Stimulated activated CD8-positive, alpha-beta memory T cell treated with anti-CD3 and anti-CD28 coated beads, Interleukin-15, amount 100 ng/mL, for 4 hours (primary cell): ENCODE results near the gene OSBPL5.

Experiments used
- DNase-seq, 2 donors: peaks; one replicate each; pipeline ENCODE4 v3.0.0-alpha.2; 2020; ENCODE audit warnings: low read depth in 2 of 2

OSBPL5 gene

DNA sequence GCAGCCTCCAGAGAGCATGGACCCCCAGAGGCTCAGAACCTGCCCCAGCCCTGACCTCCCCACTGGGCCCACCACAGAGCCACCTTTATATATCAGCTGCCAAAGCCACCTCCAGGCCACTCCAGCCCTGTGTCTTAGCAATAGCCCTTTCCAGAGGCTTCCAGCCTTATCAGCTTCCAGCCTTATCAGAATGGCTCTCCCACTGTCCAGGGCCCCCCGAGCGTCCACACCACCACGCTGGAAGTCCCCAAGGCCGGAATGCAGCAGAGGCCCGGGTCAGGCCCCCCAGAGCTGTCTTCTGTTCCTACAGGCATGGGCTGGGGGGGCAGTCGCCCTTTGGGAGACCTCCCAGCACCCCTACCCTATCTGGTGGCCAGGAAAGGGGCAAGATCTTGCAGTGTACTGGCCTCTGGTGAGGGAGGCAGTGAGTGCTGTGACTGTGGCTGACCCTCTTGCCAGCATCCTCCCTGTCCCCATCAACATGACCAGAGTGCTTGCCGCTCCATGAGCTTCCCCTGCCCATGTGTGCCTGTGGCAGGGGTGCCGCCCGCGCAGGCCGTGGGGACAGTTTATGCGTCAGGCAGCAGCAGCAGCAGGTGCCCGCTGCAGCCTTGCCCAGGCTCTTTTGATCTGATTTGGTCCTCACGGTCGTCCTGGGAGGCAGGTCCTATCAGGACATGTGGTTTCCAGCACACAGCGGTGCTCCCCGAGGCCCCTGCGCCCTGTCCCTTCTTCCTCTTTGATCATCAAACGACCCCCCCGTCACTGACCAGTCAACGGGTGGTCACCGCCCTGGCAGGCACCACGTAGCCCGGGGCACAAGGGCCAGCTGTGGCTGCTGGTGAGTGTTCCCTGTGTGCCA is 15.9 kb downstream of the OSBPL5 start:
- no peak for DNase-seq

DNA sequence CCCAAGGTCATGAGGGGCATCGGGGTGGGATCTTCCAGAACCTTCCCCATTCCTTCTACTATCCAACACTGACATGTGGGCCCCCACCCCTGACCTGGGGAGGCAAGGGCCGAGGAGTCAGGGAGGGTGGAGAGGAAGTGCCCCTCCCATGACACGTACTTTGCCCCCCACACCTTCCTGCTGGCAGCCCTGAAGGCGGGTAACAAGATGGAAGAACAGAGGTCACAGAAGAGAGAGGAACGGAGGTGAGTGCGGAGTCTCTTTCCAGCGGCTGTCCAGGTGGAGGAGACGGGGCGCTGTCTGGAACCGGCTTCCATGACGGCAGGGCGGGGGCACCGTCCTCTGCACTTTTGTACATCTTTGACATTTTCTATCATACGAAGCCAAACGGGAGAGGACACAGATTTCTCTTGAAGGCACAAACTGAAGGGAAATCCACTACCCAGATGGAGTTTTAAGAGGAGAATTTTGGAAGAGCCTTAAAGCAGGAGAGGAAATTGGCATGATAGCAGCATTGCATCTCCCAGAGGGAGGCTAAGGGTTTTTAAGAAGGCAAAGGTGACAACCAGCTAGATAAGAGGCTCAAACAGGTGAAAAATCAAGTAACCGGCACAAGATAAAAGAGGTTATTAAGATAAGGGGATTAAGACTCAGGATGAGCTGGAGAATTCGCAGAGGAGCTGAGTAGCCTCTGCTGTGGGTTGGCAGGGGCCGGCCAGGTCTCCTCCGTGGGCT is 16.7 kb downstream of the OSBPL5 start:
- no peak for DNase-seq

DNA sequence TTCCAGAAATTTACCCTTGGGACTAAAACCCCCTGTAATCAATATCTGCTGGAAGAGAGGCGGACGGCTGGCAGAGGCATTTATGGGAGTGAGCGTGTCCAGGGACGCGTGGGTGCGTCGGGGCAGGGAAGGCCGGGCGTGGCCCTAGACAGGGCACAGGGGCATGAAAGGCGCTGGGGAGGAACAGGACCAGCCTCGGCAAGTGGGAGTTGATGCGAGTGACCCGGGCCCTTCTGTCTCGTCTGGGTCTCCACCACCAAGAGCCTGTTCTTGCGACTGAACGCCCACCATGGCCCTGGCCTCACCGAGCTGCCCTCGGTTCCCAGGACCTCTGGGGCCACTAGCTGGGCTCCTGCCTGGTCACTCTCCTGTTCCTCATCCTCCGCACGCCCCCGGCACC is 17.5 kb downstream of the OSBPL5 start:
- DNase-seq = no peak

DNA sequence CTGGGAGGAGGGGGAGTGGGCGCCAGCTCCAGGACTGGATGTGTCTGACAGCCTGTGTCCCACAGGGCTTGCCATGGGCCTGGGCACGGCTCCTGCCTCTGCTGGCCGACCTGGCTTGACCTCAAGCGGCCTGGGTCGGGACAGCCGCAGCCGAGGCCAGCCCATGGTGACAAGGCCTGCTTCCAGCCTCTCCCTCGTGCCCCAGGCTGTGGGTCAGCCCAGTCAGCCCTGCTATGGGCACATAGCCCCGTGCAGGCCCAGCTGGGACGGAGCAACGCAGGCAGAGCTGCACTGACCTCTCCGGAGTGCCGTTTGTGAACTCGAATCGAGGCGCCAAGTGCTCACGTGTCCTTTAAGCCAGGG is 17.9 kb downstream of the OSBPL5 start:
- DNase-seq = no peak

DNA sequence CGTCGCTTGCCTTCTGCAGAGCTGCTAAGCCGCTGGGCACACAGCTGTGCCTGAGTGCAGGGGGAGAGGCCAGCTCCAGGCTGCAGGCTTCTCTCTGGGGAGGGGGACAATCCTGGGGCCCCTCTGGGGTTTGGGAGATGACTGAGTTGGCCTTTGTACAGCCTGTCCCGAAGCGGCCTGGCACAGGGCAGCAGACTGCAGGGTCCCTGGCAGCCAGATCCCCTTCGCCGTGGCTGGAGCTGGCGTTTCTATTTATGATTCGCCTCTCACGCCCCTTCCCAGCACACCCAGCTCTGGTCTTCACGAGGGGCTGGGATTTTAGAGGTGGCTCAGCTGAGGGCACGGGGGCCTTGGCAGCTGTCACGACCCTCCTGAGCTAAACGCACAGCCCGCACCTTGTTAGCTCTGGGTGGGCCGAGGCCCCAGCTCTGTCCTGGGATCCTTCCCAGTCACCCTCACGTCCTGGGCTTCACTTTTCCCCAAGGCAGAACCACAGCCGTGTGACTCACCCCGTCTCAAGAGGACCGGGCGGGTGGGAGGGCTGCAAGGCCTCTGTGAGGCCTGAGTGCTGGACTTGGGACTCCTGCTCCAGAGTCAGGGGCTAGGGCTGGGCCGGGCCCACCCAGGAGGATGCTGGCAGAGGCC is 18.4 kb downstream of the OSBPL5 start:
- DNase-seq = no peak

DNA sequence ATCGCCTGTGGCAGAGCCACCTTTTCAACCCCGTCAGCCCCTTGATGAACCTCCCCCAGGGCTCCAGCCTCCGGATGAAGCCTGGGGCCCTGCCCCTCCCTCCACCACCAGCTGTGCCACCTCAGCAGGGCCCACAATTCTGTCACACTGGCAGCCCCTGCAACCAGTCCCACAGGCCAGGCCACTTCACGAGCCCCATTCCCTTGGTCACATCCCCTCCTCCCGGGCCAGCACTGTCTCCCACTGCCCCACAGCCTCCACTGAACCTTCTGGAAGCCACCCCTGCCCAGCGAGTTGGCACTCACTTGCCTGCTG is 19.9 kb downstream of the OSBPL5 start:
- no peak for DNase-seq

DNA sequence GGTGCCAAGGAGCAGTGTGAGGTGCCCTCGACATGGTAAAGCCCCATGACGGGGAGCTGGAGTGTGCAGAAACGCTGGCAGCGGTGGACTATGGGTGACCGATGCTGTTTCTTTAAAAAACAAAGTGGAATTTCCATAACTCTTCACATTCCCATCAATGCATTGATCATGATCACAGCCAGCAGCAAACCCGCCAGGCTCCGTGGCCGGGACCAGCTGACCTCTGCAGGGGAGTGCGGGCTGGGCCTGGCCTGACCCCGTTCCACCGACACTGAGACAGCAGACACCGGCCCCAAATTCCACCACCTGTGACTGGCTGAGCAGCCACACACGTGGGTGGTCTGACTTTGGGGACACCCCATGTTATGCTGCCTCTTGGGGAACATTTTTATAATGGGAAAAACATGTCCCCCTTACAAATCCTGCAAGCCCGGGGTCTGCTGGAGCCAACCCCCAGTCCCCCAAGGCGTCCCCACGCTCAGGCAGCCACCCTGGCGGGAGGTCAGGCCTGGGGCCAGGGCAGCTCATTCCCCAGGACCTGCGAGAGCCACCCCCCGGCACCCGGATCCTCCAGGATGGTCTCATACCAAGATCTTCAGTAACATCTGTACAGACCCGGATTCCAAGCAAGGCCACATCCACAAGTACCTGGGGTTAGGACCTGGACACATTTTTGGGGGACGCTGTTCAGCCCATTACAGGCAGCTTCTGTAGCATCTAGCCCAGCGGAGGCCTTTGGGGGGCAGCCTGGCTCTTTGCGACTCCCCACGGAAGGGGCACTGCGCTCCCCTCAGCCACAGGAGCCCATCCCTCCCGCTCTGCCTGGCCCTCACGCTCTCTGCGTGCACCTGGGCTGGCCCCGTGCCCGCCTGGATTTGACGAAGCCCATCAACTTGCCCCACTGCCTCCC is 20.6 kb downstream of the OSBPL5 start:
- no peak for DNase-seq

DNA sequence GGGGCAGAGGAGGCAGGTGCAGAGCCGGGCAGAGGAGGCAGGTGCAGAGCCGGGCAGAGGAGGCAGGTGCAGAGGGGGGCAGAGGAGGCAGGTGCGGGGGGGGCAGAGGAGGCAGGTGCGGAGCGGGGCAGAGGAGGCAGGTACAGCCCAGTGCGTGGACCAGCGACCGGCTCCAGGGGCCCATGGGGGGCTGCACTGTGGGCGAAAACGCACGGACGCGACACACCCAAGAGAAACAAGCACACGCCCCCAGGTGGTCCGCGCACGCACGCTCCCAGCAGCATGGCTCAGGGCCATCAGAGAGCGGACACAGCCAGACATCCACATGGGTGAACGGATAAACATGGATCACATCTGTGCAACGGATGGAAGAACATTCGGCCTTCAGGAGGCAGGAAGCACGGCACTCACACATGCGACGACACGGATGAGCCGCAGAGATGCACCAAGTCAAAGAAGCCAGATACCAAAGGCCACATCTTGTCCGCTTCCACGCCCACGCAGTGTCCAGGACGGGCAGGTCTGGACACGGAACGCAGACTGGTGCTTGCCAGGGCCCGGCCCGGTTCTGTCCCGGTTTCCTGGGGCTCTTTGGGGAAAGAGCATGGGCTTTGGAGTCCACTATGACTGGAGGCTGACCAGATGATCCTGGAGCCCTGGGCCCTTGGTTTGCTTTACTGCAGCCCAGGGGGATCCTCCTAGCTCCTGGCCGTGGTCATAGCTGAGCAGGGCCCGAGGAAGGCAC is 21.8 kb downstream of the OSBPL5 start:
- DNase-seq = no peak

DNA sequence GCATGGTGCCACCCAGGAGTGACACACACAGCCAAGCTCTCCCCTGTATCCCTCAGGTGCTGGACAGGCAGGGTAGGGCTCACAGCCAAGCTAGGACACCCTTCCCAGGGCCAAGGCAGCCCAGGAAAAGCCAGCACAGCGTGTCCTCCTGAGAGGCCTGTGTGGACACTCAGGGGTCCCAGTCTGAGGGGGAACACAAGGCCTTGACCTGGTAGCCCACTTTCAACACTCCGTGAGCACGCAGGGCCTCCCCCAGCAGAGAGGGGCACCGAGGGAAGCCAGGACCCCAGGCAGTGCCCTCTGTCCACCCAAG is 24.9 kb downstream of the OSBPL5 start:
- no peak for DNase-seq

DNA sequence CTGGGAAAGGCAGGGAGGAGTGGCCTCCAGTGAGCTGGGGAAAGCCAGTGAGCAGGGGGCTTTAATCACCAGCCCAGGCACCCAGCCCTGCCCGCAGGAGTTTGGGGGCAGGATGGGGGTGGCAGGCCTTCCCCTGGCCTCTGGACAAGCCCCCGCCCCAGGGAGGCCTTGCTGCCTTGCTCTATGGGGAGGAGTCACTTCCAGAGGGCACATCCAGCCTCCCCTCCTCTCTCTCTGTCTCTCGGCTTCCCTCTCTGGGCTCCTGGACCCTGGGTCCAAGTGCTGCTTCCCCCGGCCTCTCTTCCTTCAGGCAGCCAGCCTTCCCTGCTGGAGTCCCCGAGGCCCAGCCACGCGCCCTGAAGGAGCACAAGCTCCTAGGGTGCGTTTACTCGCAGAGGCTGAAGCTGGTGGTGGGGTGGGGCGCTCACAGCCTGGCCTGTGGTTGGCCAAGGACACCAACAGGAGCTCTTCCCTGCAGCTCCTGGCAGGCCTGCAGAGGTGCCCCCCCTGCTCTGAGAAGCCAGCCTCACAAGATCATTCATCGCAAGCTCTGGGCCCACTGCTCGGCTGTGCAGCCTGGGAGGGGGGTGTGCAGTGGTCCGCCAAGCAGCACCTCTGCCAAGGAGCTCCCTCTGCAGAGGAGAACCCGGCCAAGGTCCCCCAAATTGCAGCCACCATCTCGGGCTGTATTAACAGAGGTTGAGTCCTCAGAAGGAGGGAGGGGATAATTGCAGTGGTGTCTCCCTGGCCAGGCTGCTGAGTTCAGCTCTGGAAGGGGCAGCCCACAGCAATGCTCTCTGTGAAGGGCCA is 25.4 kb downstream of the OSBPL5 start:
- no peak for DNase-seq

DNA sequence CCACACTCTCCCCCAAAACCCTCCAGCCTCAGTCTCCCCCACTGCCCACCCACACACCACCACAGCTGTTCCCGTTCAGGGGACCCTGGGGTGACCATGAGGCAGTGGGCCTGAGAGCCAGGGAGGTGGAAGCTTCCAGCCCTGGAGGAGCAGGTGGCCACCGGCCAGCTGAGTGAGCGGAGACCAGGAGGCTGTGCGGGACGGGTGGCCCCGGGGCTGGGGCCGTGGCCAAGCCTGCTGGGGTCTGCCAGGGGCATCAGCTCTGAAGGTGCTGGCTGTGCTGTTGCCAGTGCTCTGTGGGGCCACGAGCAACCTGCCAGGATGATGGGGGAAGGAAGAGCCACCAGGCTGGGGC is 26.0 kb downstream of the OSBPL5 start:
- DNase-seq = no peak

DNA sequence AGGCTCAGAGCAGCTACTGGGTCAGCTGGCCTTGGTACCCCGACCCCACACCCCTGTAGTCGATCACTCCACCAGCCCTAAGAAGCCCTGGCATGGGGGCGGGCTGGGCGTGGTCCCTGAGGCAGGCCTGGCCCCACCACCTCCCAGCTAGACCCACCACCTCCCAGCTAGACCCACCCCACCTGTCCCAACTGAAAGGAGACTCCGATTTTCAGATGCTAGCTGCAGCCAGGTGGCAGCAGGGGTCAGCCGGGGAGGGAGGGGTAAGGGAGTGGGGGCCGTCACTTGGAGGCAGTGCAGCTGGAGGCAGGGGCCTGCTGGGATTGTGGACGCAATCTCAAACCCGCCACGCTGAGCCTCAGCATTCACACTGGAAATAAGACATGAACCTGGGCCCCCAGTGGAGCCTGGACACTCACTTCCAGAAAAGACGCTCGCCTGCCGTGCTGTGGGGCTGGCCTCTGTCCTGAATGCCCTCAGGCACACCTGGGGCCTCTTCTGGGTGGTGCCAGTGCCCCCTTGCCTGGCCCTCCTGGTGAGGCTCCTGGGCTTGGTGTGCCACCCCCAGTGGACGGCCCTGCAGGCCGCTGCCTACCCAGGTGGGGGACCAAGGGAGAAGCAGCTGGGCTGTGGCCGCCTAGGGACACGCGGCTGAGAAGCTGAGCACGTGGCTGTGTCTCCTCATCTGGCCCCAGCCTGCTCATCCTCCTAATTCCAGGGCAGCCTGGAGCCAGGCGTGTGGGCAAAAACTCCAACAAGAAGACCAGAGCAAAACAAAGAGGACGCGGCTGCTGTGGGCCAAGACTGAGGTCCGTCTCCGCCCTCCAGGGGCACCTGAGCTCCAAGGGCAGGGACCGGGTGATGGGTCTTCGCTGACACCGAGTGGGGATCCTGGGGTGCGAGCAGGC is 26.7 kb downstream of the OSBPL5 start:
- DNase-seq = no peak

DNA sequence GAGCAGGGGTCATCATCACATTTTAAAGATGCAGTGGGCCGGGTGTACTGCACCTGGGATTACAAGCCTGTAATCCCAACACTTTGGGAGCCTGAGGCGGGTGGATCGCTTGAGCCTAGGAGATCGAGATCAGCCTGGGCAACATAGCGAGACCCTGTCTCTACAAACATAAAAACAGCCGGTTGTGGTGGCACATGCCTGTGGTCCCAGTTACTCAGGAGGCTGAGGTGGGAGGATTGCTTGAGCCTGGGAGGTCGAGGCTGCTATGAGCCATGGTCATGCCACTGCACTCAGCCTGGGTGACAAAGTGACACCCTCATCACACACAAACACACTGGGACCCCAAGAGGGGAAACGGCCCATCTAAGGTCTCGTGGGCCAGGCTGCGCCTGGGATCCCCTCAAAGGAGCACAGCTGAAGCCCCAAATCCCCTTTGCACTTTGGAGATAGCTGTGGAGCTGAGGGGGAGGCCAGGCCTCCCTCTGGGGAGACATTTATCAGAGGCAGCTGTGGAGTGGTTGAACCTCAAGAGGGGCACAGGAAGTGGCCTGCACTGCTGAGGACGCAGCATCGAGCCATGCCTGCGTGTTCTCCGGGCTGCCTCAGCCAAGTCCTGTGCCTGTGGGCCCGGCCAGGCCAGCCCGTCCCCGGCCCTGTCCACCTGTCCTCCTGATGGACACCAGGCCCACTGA is 27.5 kb downstream of the OSBPL5 start:
- DNase-seq = no peak

DNA sequence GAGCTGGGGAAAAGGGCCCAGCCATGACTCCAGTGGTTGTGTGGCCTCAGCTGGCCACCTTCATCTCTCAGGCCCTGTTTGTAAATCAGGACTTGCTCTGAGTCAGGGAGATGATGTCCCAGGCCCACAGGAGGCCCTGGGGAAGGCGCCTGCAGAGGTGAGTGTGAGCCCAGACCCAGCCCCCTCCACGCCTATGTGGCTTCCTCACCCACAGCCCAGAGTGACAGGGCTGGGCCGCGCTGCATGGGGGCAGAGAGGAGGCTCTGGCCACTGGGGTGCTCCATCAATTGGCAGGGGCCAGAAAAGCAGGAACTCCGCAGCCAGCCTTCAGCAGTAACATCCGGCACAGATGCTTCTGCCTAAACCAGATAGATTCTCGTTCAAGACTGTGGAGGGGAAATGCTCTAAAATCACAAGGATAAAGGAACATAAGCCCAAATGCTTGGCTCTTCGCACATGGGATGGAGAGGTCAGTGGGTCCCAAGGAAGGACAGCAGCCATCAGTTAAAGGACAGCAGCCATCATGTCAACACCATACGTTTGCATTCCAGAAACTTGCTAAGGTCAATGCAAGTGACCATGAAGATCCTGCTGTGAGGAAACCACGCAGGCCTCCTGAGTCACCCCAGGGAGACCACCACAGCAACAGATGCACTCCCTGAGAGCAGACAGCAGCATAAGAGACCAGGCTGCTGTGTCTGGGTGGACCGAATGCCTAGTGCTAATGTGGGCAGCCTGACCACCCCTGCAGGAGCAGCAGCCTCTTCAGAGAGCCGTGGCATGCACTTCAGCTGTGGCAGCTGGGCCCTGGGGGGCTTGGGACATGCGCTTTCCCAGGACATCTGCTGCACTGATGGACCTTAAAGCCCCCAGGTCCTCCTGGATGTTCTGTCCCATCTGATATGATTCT is 28.3 kb downstream of the OSBPL5 start:
- no peak for DNase-seq

DNA sequence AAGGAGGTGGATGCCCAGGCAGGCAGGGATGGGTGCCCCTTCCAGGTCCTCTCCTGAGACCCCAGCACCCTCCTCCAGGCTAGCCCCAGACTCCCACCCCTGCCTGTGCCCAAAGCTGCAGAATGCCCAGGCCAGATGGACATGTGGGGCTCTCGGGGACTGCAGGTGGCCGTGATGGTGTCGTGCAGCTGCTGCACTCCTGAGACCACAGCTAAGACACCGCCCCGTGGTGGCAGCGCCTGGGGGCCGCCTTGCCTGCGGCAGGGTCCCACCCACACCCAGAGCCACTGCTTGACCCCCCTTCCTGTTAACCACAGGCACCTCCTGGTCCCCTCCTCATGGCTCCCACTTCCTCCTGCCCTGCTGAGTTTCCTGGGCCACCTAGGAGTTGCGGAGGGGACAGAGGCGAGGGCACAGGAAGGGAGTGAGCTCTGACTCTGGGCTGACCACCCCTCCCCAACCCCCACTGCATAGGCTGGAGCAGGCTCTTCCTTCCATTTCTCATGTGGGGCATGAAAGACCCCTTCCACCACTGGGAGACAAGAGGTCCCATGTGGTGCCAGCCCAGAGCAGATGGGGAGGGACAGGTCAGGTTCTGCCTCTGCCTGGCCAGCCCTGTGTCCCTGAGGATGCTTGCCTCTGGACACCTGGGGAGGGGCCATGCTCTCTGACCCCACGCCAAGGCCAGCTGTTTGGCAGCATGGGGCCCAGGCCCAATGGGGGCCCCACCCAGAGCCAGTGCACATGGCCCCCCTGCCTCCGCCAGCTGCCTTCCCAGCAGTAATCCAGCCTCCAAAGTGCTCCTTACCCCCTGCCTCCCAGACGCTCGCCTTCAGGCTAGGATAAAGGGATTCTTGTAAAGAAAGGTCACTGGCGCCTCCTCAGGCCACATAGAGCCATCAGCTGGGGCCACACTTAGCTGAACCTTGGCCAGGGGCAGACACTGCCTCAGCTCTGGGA is 29.3 kb downstream of the OSBPL5 start:
- DNase-seq = no peak

DNA sequence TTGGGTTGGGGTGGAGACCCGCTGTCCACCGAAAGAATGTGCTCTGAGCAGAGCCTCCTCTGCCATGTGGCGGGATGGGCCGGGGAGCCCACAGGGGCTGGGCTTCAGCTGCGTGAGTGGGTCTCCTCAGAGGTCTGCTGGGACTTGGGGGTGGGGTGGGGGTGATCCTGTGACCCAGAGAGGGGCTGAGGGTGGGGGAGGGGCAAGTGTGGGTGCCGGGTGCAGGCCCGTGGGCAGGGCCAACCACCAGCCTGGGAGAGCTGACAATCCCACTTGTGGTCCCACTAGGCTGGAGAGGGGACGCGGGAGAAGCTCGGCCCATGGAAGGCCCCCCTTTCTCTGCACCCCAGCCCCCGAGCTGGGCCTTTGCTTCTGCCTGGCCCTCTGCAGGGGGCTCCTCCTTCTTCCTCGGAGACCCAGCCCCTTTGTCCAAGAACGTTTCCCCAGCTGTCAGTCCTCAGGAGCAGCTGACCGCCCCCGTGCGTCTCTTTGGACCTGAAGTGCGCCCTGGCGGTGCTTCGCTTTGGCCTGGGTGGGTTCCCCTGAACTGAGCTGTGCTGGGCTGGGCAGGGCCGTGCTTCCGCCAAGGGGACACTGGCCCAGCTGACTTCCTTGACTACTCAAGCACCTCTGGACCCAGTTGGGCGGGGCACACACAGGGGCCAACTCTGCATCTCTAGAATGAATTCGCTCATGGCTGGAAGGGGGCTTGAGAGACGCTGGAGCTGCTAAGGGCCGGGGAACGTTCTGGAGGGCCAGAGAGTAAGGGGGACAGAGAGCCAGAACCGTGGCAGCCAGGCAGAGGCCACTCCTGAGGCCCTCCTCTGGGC is 30.2 kb downstream of the OSBPL5 start:
- no peak for DNase-seq
